ENCODE data around the gene DEFB131A.
"Not testable (repeated sequence)": the region's sequence is repeated elsewhere in the genome, so short reads cannot be mapped to it uniquely, and the experiment has no call there.

DEFB131A gene

DNA sequence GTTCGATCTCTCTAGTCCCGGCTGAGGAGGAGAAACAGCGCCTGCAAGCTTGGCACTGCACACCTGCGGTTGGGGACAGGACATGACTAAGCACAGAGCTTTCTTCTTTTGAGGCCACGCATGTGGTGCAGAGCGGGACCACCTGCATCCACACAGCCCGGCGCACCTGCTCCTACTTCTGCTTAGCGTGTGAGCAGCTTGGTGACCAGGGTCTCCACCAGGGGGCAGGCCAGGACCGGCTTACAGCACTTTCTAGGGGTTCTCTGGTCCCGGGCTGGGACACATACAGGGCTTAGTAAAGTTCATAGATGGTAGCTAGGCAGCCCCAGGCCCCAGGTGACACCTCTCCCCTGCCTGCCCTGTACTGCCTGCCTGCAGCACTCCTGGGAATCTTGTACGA is 51.2 kb downstream of the DEFB131A start:
- peak in 2 of 3 experiments; percentile 18 to 20 for DNase-seq

DNA sequence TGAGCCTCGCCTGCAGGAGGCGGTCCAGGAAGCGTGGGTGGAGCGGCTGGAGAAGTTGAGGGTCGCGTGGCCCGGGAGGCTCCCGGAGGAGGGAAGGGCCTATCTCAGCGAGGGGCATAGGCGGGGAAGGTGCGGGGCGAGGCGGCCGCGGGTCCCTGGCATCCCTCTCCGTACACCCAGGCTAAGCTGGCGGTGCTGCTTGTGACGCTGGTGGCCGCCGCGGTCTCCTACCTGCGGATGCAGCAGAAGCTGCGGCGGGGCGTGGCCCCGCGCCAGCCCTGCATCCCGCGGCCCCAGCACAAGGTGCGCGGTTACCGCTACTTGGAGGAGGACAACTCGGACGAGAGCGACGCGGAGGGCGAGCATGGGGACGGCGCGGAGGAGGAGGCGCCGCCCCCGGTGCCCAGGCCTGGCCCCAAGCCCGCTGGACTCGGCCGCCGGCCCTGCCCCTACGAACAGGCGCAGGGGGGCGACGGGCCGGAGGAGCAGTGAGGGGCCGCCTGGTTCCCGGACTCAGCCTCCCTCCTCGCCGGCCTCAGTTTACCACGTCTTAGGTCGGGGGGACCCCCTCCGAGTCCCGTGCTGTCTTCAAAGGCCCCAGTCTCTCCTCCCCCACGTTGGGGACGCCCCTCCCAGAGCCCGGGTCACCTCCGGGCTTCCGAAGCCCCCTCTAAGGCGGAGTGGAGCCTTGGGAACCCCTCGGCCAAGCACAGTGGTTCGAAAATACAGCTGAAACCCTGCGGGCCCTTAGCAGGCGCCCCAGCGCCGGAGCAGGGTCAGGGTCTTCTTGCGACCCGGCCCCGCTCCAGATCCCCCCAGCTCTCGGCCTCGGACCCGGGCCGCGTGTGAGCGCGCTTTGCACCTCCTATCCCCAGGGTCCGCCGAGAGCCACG is 53.6 kb downstream of the DEFB131A start:
- DNase-seq, result not testable (repeated sequence)

DNA sequence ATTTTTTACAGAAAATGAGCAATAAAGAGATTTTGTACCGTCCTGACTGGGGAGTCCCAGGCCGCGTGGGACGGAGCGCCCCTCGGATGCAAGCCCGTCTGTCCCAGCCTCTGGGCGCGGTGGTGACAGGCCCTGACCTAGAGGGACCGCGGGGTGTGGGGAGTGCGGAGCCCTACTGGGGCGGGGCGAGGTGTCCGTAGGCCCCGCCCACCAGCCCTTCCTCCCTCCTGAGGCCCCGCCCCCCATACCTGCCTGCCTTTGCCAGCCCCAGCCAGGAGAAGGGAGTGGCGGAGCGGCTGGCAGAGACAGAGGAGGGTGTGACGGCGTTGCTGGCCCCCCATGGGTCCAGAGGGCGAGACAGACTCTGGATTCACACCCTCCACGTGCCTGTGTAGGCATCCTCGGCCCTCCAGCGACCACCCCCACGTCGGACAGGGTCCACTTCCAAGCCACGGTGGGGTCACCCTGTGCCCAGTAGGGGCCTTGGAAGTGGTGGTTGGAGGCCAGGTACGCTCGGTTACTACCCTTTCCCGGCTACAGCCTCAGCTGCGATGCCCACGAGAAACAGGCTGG is 54.3 kb downstream of the DEFB131A start:
- DNase-seq, result not testable (repeated sequence)

DNA sequence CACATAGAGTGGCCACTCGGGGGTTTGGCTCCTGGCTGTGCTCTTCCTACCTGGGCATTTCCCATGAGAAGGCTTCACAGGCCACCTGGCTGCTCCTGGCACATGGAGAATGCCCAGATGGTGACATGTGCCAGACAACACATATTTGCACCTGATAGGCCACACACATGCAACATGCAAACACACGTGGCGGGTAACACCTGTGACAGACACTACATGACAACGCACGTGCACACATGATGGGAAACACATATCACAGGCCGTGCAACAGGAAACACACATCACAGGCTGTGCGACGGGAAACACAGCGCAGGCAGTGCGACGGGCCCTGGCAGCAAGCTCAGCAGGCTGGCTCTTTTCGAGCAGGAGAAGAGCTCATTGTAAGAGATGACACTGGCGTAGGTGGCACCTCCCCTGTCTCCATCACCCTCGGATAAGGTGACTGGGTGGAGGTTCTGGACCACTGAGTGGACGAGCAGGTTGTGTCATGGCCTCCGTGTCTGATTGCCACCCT is 55.8 kb downstream of the DEFB131A start:
- not testable (repeated sequence) for DNase-seq

Data from NCI-H1417 (cell line).